Bronchial epithelial cell (primary cell): ENCODE results near the gene SLC25A11. TPM values are rescaled to one million over a fixed set of nuclear protein-coding genes. Genes with fewer than 3 reads are reported as not detected.

Source experiments
- DNase-seq: peaks from one replicate; pipeline ENCODE4 v3.0.0-alpha.2; 2010; ENCODE audit warnings: low read depth
- FAIRE-seq: peaks from 2 replicates; lab custom pipeline; 2011; peaks lifted over from hg19 to GRCh38; lab: Jason Lieb, UNC
- H3K27me3 ChIP-seq: 2 replicates; pipeline ENCODE4 v1.5.1; 2011; ENCODE audit warnings: low read length; ENCODE audit not compliant: control insufficient read depth, insufficient read depth
- H3K36me3 ChIP-seq: 2 replicates; pipeline ENCODE4 v1.5.1; 2011; ENCODE audit warnings: low read length; ENCODE audit not compliant: control insufficient read depth, insufficient read depth
- H3K4me3 ChIP-seq: 2 replicates; pipeline ENCODE4 v1.5.1; 2011; ENCODE audit warnings: mild to moderate bottlenecking, low read depth, low read length, control low read depth
- total RNA-seq: library from RNA; depleted of rRNA; stranded (reverse); fragments of >200 nt; gene quantifications from 2 replicates; pipeline ENCODE4 v1.2.1, GENCODE V29; 2014
- TF ChIP-seq, protein P1 (sequence below): IDR thresholded peaks from 2 replicates; pipeline ENCODE4 v1.5.1; 2011; ENCODE audit warnings: mild to moderate bottlenecking, moderate library complexity, low read length, control low read depth, inconsistent platforms; ENCODE audit not compliant: insufficient read depth, severe bottlenecking

SLC25A11 gene
- total RNA-seq, 1 donor from 2014 or later = 51.6 TPM

DNA sequence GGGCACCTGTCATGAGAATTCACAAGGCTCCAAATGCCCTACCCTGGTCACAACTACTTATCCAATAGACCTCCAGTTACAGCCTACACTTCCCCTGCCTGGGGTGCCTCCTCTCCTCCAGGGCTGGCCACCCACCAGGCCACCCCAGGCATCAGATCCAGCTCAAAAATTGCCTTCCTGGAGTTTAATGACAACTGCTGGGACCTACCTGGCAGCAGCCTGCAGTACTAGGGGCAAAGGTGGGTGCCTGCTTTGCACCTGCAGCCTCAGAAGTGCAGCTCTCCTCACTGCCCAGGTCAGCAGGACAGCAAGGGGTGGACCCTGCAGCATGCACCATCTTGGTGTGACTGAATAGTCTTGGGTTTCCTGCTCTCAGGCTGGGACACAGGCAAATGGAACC lies 4.2 kb downstream of the SLC25A11 start:
- no peak overlapping the region for H3K4me3 ChIP-seq
- TF ChIP-seq, protein P1, sequence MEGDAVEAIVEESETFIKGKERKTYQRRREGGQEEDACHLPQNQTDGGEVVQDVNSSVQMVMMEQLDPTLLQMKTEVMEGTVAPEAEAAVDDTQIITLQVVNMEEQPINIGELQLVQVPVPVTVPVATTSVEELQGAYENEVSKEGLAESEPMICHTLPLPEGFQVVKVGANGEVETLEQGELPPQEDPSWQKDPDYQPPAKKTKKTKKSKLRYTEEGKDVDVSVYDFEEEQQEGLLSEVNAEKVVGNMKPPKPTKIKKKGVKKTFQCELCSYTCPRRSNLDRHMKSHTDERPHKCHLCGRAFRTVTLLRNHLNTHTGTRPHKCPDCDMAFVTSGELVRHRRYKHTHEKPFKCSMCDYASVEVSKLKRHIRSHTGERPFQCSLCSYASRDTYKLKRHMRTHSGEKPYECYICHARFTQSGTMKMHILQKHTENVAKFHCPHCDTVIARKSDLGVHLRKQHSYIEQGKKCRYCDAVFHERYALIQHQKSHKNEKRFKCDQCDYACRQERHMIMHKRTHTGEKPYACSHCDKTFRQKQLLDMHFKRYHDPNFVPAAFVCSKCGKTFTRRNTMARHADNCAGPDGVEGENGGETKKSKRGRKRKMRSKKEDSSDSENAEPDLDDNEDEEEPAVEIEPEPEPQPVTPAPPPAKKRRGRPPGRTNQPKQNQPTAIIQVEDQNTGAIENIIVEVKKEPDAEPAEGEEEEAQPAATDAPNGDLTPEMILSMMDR = no peak
- H3K36me3 ChIP-seq = peaks cover 18% of the 10 kb centered on the region
- DNase-seq (no peak), FAIRE-seq (no peak)
- H3K27me3 ChIP-seq = no peaks in the 10 kb centered on the region

DNA sequence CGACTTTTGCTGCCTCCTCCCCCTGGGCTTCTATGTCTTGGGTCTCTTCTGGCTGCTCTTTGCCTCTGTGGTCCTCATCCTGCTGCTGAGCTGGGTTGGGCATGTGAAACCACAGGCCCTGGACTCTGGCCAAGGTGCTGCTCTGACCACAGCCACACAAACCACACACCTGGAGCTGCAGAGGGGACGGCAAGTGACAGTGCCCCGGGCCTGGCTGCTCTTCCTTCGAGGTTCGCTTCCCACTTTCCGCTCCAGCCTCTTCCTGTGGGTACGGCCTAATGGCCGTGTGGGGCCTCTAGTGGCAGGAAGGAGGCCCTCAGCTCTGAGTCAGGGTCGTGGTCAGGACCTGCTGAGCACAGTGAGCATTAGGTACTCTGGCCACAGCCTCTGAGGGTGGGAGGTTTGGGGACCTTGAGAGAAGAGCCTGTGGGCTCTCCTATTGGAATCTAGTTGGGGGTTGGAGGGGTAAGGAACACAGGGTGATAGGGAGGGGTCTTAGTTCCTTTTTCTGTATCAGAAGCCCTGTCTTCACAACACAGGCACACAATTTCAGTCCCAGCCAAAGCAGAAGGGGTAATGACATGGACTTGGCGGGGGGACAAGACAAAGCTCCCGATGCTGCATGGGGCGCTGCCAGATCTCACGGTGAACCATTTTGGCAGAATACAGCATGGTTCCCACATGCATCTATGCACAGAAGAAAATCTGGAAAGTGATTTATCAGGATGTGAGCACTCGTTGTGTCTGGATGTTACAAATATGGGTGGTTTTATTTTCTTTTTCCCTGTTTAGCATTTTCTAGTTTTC lies 5.5 kb downstream of the SLC25A11 start:
- TF ChIP-seq, protein P1 = peak; percentile 43
- FAIRE-seq (no peak), DNase-seq (peak; percentile 41)
- Histone ChIP-seq H3K36me3 (peaks cover 18% of the 10 kb centered on the region), H3K4me3 (no peak overlapping the region), H3K27me3 (no peaks in the 10 kb centered on the region)

DNA sequence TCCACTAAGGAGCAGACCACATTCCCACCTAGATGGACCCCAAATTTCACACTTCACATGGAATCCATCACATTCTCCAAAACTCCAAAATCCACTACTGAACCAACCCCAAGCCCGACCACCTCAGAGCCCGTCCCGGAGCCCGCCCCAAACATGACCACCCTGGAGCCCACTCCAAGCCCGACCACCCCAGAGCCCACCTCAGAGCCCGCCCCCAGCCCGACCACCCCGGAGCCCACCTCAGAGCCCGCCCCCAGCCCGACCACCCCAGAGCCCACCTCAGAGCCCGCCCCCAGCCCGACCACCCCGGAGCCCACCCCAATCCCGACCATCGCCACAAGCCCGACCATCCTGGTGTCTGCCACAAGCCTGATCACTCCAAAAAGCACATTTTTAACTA lies 6.2 kb downstream of the SLC25A11 start:
- Histone ChIP-seq H3K4me3 (no peak overlapping the region), H3K27me3 (no peaks in the 10 kb centered on the region), H3K36me3 (peaks cover 16% of the 10 kb centered on the region)
- DNase-seq = no peak
- no peak for FAIRE-seq
- TF ChIP-seq, protein P1 = no peak

DNA sequence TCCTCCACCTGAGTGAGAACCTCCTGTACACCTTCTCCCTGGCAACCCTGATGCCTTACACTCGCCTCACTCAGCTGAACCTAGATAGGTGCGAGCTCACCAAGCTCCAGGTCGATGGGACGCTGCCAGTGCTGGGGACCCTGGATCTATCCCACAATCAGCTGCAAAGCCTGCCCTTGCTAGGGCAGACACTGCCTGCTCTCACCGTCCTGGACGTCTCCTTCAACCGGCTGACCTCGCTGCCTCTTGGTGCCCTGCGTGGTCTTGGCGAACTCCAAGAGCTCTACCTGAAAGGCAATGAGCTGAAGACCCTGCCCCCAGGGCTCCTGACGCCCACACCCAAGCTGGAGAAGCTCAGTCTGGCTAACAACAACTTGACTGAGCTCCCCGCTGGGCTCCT lies 7.1 kb downstream of the SLC25A11 start:
- Histone ChIP-seq H3K4me3 (no peak overlapping the region), H3K36me3 (peaks cover 8% of the 10 kb centered on the region), H3K27me3 (no peaks in the 10 kb centered on the region)
- TF ChIP-seq, protein P1 = no peak
- no peak for DNase-seq
- FAIRE-seq = peak; percentile 13

DNA sequence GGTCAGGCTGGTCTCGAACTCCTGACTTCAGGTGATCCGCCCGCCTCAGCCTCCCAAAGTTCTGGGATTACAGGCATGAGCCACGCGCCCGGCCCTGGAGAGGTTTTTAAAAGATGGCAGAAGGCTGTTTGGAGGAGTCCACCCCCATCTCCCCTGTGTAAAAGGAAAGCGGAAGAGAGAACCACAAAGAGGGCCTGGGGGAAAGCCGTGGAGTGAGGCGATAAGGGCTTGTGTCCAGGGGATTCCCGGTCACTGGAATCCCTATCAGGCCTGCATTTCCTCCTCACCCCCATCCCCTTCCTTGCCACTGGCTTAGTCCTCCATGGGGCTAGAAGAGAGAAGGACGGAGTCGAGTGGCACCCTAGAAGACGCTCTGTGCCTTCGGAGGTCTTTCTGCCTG lies 7.9 kb downstream of the SLC25A11 start, which contains the start of gene GP1BA:
TSS of gene GP1BA (plus strand) at position 315 of the 400 bp plus-strand sequence. CDS start 328 bp downstream, outside the sequence.
- Histone ChIP-seq H3K36me3 (peaks cover 2% of the 10 kb centered on the region), H3K4me3 (no peak within 1 kb of the TSS), H3K27me3 (no peaks in the 10 kb centered on the region)
- FAIRE-seq (no peak), DNase-seq (no peak)
- TF ChIP-seq, protein P1 = no peak
